ENCODE measurements around the gene PXDC1.
"Not testable (repeated sequence)": the region's sequence is repeated elsewhere in the genome, so short reads cannot be mapped to it uniquely, and the experiment has no call there.

The PXDC1 gene

GRCh38 chr6:3707751-3708412 is 43.6 kb downstream of the PXDC1 start:
- no peak for DNase-seq

- no peak for DNase-seq
Measured at GRCh38 chr6:3707024-3707423, 44.5 kb downstream of the PXDC1 start.

- no peak for DNase-seq
Measured at GRCh38 chr6:3706547-3706946, 45.0 kb downstream of the PXDC1 start.

GRCh38 chr6:3701631-3702030 is 49.9 kb downstream of the PXDC1 start:
- DNase-seq = no peak

- DNase-seq = no peak
Measured at GRCh38 chr6:3699231-3699630, 52.3 kb downstream of the PXDC1 start.

- DNase-seq = no peak
Measured at GRCh38 chr6:3698021-3698420, 53.5 kb downstream of the PXDC1 start.

- no peak for DNase-seq
Measured at GRCh38 chr6:3697609-3698008, 53.9 kb downstream of the PXDC1 start.

- no peak for DNase-seq
Measured at GRCh38 chr6:3696525-3697088, 54.9 kb downstream of the PXDC1 start.

- DNase-seq = no peak
Measured at GRCh38 chr6:3695065-3695817, 56.3 kb downstream of the PXDC1 start.

GRCh38 chr6:3693831-3694230 is 57.7 kb downstream of the PXDC1 start:
- DNase-seq = no peak

- no peak for DNase-seq
Measured at GRCh38 chr6:3690506-3690905, 61.0 kb downstream of the PXDC1 start.

GRCh38 chr6:3687847-3688246 is 63.7 kb downstream of the PXDC1 start:
- DNase-seq = no peak

- DNase-seq = no peak
Measured at GRCh38 chr6:3683331-3683730, 68.2 kb downstream of the PXDC1 start.

- no peak for DNase-seq
Measured at GRCh38 chr6:3678946-3679345, 72.6 kb downstream of the PXDC1 start.

- DNase-seq = not testable (repeated sequence)
Measured at GRCh38 chr6:3677751-3678150, 73.8 kb downstream of the PXDC1 start.

GRCh38 chr6:3677351-3677750 is 74.2 kb downstream of the PXDC1 start:
- DNase-seq = not testable (repeated sequence)
